T-helper 1 cell (primary cell): ENCODE data around the gene SURF1.
A peak's percentile ranks its signal among the peaks of the same experiment; 100 is the strongest.
"Not testable (repeated sequence)": the region's sequence is repeated elsewhere in the genome, so short reads cannot be mapped to it uniquely, and the experiment has no call there.

ENCODE experiments used
- DNase-seq, 5 donors: peaks; one replicate each; pipeline ENCODE4 v3.0.0-alpha.2; 2012 to 2020
- total RNA-seq, 4 donors: gene quantifications; one replicate each; lab custom pipeline; 2026; lab: John Stamatoyannopoulos, UW

SURF1 gene
- total RNA-seq, result 20.6 to 25.7 (median 24.5) reads per million in 4 donors

- peak; percentile 81 to 91 (median 86) for DNase-seq
Measured at GRCh38 chr9:133356391-133357091, at the start of gene SURF1, which contains the start of gene SURF2. SURF1 (minus strand) TSS chr9:133356487; CDS start chr9:133356453, 34 bp downstream. SURF2 (plus strand) TSS chr9:133356550; CDS start chr9:133356593, 43 bp downstream.

GRCh38 chr9:133405508-133406438 lies 49.5 kb upstream of the SURF1 start:
- no peak for DNase-seq

GRCh38 chr9:133404454-133405002 lies 48.2 kb upstream of the SURF1 start:
- no peak for DNase-seq

GRCh38 chr9:133403766-133404453 lies 47.6 kb upstream of the SURF1 start:
- DNase-seq, result peak in 4 of 5 donors; percentile 41 to 56 (median 49)

GRCh38 chr9:133402689-133403088 lies 46.4 kb upstream of the SURF1 start:
- no peak for DNase-seq

- DNase-seq, result no peak
Measured at GRCh38 chr9:133401588-133401987, 45.3 kb upstream of the SURF1 start.

- no peak for DNase-seq
Measured at GRCh38 chr9:133400292-133400691, 44.0 kb upstream of the SURF1 start.

- DNase-seq, result no peak
Measured at GRCh38 chr9:133397895-133398294, 41.6 kb upstream of the SURF1 start.

GRCh38 chr9:133397370-133397769 lies 41.1 kb upstream of the SURF1 start:
- no peak for DNase-seq

- DNase-seq, result no peak
Measured at GRCh38 chr9:133396952-133397351, 40.7 kb upstream of the SURF1 start.

GRCh38 chr9:133394687-133395271 lies 38.5 kb upstream of the SURF1 start:
- DNase-seq, result no peak

- DNase-seq, result no peak
Measured at GRCh38 chr9:133393399-133393798, 37.1 kb upstream of the SURF1 start.

GRCh38 chr9:133392308-133392707 lies 36.0 kb upstream of the SURF1 start:
- DNase-seq, result not testable (repeated sequence)

GRCh38 chr9:133391449-133391848 lies 35.2 kb upstream of the SURF1 start:
- DNase-seq, result not testable (repeated sequence)

GRCh38 chr9:133390713-133391112 lies 34.4 kb upstream of the SURF1 start:
- DNase-seq, result no peak

- DNase-seq, result no peak
Measured at GRCh38 chr9:133389562-133389961, 33.3 kb upstream of the SURF1 start.

GRCh38 chr9:133389025-133389557 lies 32.8 kb upstream of the SURF1 start:
- no peak for DNase-seq

- no peak for DNase-seq
Measured at GRCh38 chr9:133387680-133388079, 31.4 kb upstream of the SURF1 start.

GRCh38 chr9:133386338-133386737 lies 30.1 kb upstream of the SURF1 start:
- no peak for DNase-seq

GRCh38 chr9:133385452-133385851 lies 29.2 kb upstream of the SURF1 start:
- no peak for DNase-seq

GRCh38 chr9:133384736-133385321 lies 28.5 kb upstream of the SURF1 start:
- no peak for DNase-seq

GRCh38 chr9:133383438-133383837 lies 27.2 kb upstream of the SURF1 start:
- no peak for DNase-seq
